ENCODE data around the gene UBAC1.

Gene UBAC1

GRCh38 chr9:135898634-135899407 lies 62.4 kb downstream of the UBAC1 start:
- Histone ChIP-seq H3K79me2 (ENCODE audit: control insufficient read depth, low read length) (peaks cover 99% of the 10 kb centered on the region), H3K4me2 (ENCODE audit: low read length) (no peak overlapping the region)

GRCh38 chr9:135896626-135897025 lies 64.5 kb downstream of the UBAC1 start:
- TF ChIP-seq CTCF (IDR thresholded peaks at IDR 0.05; ENCODE audit: low read depth, low read length, poor library complexity, severe bottlenecking) (no peak), EZH2phosphoT487 (IDR thresholded peaks at IDR 0.05; ENCODE audit: borderline replicate concordance, low read length) (no peak)
- H3K9me3 ChIP-seq (ENCODE audit: control insufficient read depth, insufficient read depth, low read length): no peaks in the 10 kb centered on the region
- peaks cover 5% of the 10 kb centered on the region; the same call in 1 of the 2 replicates for H3K36me3 ChIP-seq (ENCODE audit: control insufficient read depth, low read length)
- H3K27me3 ChIP-seq (ENCODE audit: control insufficient read depth, low read length): no peaks in the 10 kb centered on the region
- peaks cover 32% of the 10 kb centered on the region for H4K20me1 ChIP-seq (ENCODE audit: control insufficient read depth, insufficient read depth, low read depth, low read length)
- H3F3A ChIP-seq (ENCODE audit: control insufficient read depth, insufficient read depth): no peaks in the 10 kb centered on the region
- peaks cover 99% of the 10 kb centered on the region for H3K79me2 ChIP-seq (ENCODE audit: control insufficient read depth, low read length)
- no peaks in the 10 kb centered on the region for H3K9me2 ChIP-seq (replicated peaks; ENCODE audit: control insufficient read depth, low read length)
- H3K4me2 ChIP-seq (ENCODE audit: low read length): no peak overlapping the region
- no peak overlapping the region for H3K27ac ChIP-seq (ENCODE audit: low read depth, low read length)
- H3K4me1 ChIP-seq (ENCODE audit: control insufficient read depth, low read length): peaks cover 23% of the 10 kb centered on the region
- H3K4me3 ChIP-seq (ENCODE audit: low read length): no peak overlapping the region

More at GRCh38 chr9:135898634-135899407, 62.4 kb downstream of the UBAC1 start:
- no peaks in the 10 kb centered on the region for H3K9me2 ChIP-seq (replicated peaks; ENCODE audit: control insufficient read depth, low read length)
- H3F3A ChIP-seq (ENCODE audit: control insufficient read depth, insufficient read depth): no peaks in the 10 kb centered on the region
- no peak for TF ChIP-seq CTCF (IDR thresholded peaks at IDR 0.05; ENCODE audit: low read depth, low read length, poor library complexity, severe bottlenecking)
- TF ChIP-seq EZH2phosphoT487 (IDR thresholded peaks at IDR 0.05; ENCODE audit: borderline replicate concordance, low read length): no peak
- no peak overlapping the region for H3K27ac ChIP-seq (ENCODE audit: low read depth, low read length)
- H3K4me3 ChIP-seq (ENCODE audit: low read length): no peak overlapping the region
- peaks cover 17% of the 10 kb centered on the region for H3K4me1 ChIP-seq (ENCODE audit: control insufficient read depth, low read length)
- peaks cover 43% of the 10 kb centered on the region for H4K20me1 ChIP-seq (ENCODE audit: control insufficient read depth, insufficient read depth, low read depth, low read length)
- peaks cover 12% of the 10 kb centered on the region; the same call in 1 of the 2 replicates for H3K36me3 ChIP-seq (ENCODE audit: control insufficient read depth, low read length)
- no peaks in the 10 kb centered on the region for H3K27me3 ChIP-seq (ENCODE audit: control insufficient read depth, low read length)
- H3K9me3 ChIP-seq (ENCODE audit: control insufficient read depth, insufficient read depth, low read length): no peaks in the 10 kb centered on the region

- no peaks in the 10 kb centered on the region for H3K9me3 ChIP-seq (ENCODE audit: control insufficient read depth, insufficient read depth, low read length)
- TF ChIP-seq EZH2phosphoT487 (IDR thresholded peaks at IDR 0.05; ENCODE audit: borderline replicate concordance, low read length) (no peak), CTCF (IDR thresholded peaks at IDR 0.05; ENCODE audit: low read depth, low read length, poor library complexity, severe bottlenecking) (no peak)
- H3K36me3 ChIP-seq (ENCODE audit: control insufficient read depth, low read length): peaks cover 5% of the 10 kb centered on the region; the same call in 1 of the 2 replicates
- H3K27ac ChIP-seq (ENCODE audit: low read depth, low read length): no peak overlapping the region
- H3K79me2 ChIP-seq (ENCODE audit: control insufficient read depth, low read length): peaks cover 99% of the 10 kb centered on the region
- peaks cover 32% of the 10 kb centered on the region for H4K20me1 ChIP-seq (ENCODE audit: control insufficient read depth, insufficient read depth, low read depth, low read length)
- no peaks in the 10 kb centered on the region for H3K9me2 ChIP-seq (replicated peaks; ENCODE audit: control insufficient read depth, low read length)
- H3K4me3 ChIP-seq (ENCODE audit: low read length): no peak overlapping the region
- H3K4me2 ChIP-seq (ENCODE audit: low read length): no peak overlapping the region
- H3F3A ChIP-seq (ENCODE audit: control insufficient read depth, insufficient read depth): no peaks in the 10 kb centered on the region
- H3K4me1 ChIP-seq (ENCODE audit: control insufficient read depth, low read length): peaks cover 23% of the 10 kb centered on the region
- H3K27me3 ChIP-seq (ENCODE audit: control insufficient read depth, low read length): no peaks in the 10 kb centered on the region
These were observed 65.0 kb downstream of the UBAC1 start for GRCh38 chr9:135896205-135896604.
